MM.1S (cell line): ENCODE measurements around the gene SFMBT1.

Experiments used
- DNase-seq: peaks from one replicate; pipeline ENCODE4 v3.0.0-alpha.2; 2015
- H2AFZ ChIP-seq: fragments of 300-600 bp; sonication (generic); 2 replicates; pipeline ENCODE4 v1.6.0; 2016; ENCODE audit warnings: antibody characterized with exemption, low read length
- H3F3A ChIP-seq: fragments of 300-600 bp; sonication (generic); 2 replicates; pipeline ENCODE4 v1.6.1; 2016; ENCODE audit warnings: mild to moderate bottlenecking, antibody characterized with exemption, low read length, moderate library complexity, mixed read lengths; ENCODE audit not compliant: insufficient read depth
- H3K27ac ChIP-seq: fragments of 300-600 bp; sonication (generic); 2 replicates; pipeline ENCODE4 v1.5.1; 2016; ENCODE audit warnings: mild to moderate bottlenecking, low read length
- H3K27me3 ChIP-seq: fragments of 300-600 bp; sonication (generic); replicated peaks from 2 replicates; pipeline ENCODE4 v1.6.0; 2016; ENCODE audit warnings: low read length; ENCODE audit not compliant: insufficient read depth
- H3K36me3 ChIP-seq: fragments of 300-600 bp; sonication (generic); replicated peaks from 2 replicates; pipeline ENCODE4 v1.6.1; 2016; ENCODE audit warnings: mild to moderate bottlenecking, low read length, mixed read lengths; ENCODE audit not compliant: insufficient read depth
- H3K4me1 ChIP-seq: fragments of 300-600 bp; sonication (generic); 2 replicates; pipeline ENCODE4 v1.6.1; 2016; ENCODE audit warnings: low read length, mixed read lengths
- H3K4me2 ChIP-seq: fragments of 300-600 bp; sonication (generic); 2 replicates; pipeline ENCODE4 v1.6.0; 2016; ENCODE audit warnings: low read depth, low read length
- H3K4me3 ChIP-seq: fragments of 300-600 bp; sonication (generic); 2 replicates; pipeline ENCODE4 v1.5.1; 2016; ENCODE audit warnings: low read length, mixed read lengths
- H3K79me2 ChIP-seq: fragments of 300-600 bp; sonication (generic); 2 replicates; pipeline ENCODE4 v1.6.1; 2016; ENCODE audit warnings: mixed run types, low read length, mixed read lengths
- H3K9ac ChIP-seq: fragments of 300-600 bp; sonication (generic); 2 replicates; pipeline ENCODE4 v1.6.1; 2016; ENCODE audit warnings: low read length, mixed read lengths
- H3K9me2 ChIP-seq: fragments of 300-600 bp; sonication (generic); replicated peaks from 2 replicates; pipeline ENCODE4 v1.6.1; 2016; ENCODE audit warnings: mild to moderate bottlenecking, low read length, mixed read lengths; ENCODE audit not compliant: insufficient read depth
- H3K9me3 ChIP-seq: fragments of 300-600 bp; sonication (generic); replicated peaks from 2 replicates; pipeline ENCODE4 v1.6.1; 2016; ENCODE audit warnings: mild to moderate bottlenecking, low read length, mixed read lengths; ENCODE audit not compliant: insufficient read depth
- H4K20me1 ChIP-seq: fragments of 300-600 bp; sonication (generic); 2 replicates; pipeline ENCODE4 v1.6.1; 2016; ENCODE audit warnings: mild to moderate bottlenecking, low read length, moderate library complexity, mixed read lengths; ENCODE audit not compliant: insufficient read depth
- CTCF ChIP-seq: fragments of 300-600 bp; sonication (generic); IDR thresholded peaks from 2 replicates; pipeline ENCODE4 v1.5.1; 2016; ENCODE audit warnings: antibody characterized with exemption, low read length, mixed read lengths
- EZH2 ChIP-seq: fragments of 300-600 bp; sonication (generic); optimal IDR thresholded peaks from 2 replicates; pipeline ENCODE3; 2017; ENCODE audit warnings: low read depth, mild to moderate bottlenecking, antibody characterized with exemption, low read length, mixed read lengths
- EZH2phosphoT487 ChIP-seq: fragments of 300-600 bp; sonication (generic); IDR thresholded peaks from 2 replicates; pipeline ENCODE4 v1.6.1; 2018; ENCODE audit warnings: antibody characterized with exemption, low read length

The SFMBT1 gene

GRCh38 chr3:52891615-52892081, 154.2 kb downstream of the SFMBT1 start:
- no peak overlapping the region for H3K27ac ChIP-seq
- no peak for DNase-seq

GRCh38 chr3:52891164-52891563, 154.7 kb downstream of the SFMBT1 start:
- H3K4me2 ChIP-seq = no peak overlapping the region
- H3K79me2 ChIP-seq = peaks cover 16% of the 10 kb centered on the region
- H3K9me3 ChIP-seq = no peaks in the 10 kb centered on the region
- TF ChIP-seq CTCF (no peak), EZH2phosphoT487 (no peak), EZH2 (no peak)
- no peak overlapping the region for H3K4me3 ChIP-seq
- no peaks in the 10 kb centered on the region for H4K20me1 ChIP-seq
- H3F3A ChIP-seq = no peaks in the 10 kb centered on the region
- H3K9ac ChIP-seq = no peak overlapping the region
- 0 out of 2 replicates have a peak, but pooled peaks cover 3% of the 10 kb centered on the region for H3K4me1 ChIP-seq
- H2AFZ ChIP-seq = no peak overlapping the region
- H3K36me3 ChIP-seq = no peaks in the 10 kb centered on the region
- DNase-seq = no peak
- no peaks in the 10 kb centered on the region for H3K9me2 ChIP-seq
- H3K27ac ChIP-seq = no peak overlapping the region
- no peaks in the 10 kb centered on the region for H3K27me3 ChIP-seq

More at GRCh38 chr3:52891615-52892081, 154.2 kb downstream of the SFMBT1 start:
- Histone ChIP-seq H3K9me3 (no peaks in the 10 kb centered on the region), H3K9me2 (no peaks in the 10 kb centered on the region), H2AFZ (no peak overlapping the region), H3K4me3 (no peak overlapping the region), H3K27me3 (no peaks in the 10 kb centered on the region), H3K79me2 (peaks cover 20% of the 10 kb centered on the region), H3F3A (no peaks in the 10 kb centered on the region), H3K36me3 (no peaks in the 10 kb centered on the region), H3K4me2 (no peak overlapping the region), H4K20me1 (no peaks in the 10 kb centered on the region), H3K4me1 (0 out of 2 replicates have a peak, but pooled peaks cover 5% of the 10 kb centered on the region), H3K9ac (no peak overlapping the region)
- no peak for TF ChIP-seq EZH2phosphoT487
- no peak for TF ChIP-seq EZH2
- no peak for TF ChIP-seq CTCF

- Histone ChIP-seq H2AFZ (no peak overlapping the region), H4K20me1 (no peaks in the 10 kb centered on the region), H3K9ac (no peak overlapping the region), H3F3A (no peaks in the 10 kb centered on the region), H3K36me3 (no peaks in the 10 kb centered on the region), H3K27me3 (no peaks in the 10 kb centered on the region), H3K9me3 (no peaks in the 10 kb centered on the region), H3K4me3 (no peak overlapping the region), H3K4me2 (no peak overlapping the region), H3K9me2 (no peaks in the 10 kb centered on the region), H3K4me1 (no peaks in the 10 kb centered on the region), H3K79me2 (peaks cover 14% of the 10 kb centered on the region), H3K27ac (no peak overlapping the region)
- no peak for TF ChIP-seq EZH2phosphoT487
- no peak for DNase-seq
Measured at GRCh38 chr3:52890735-52891134, 155.1 kb downstream of the SFMBT1 start.

GRCh38 chr3:52889901-52890300, 156.0 kb downstream of the SFMBT1 start:
- H3K27me3 ChIP-seq = no peaks in the 10 kb centered on the region
- no peaks in the 10 kb centered on the region for H3K36me3 ChIP-seq
- no peak overlapping the region for H3K4me2 ChIP-seq
- peaks cover 10% of the 10 kb centered on the region for H3K79me2 ChIP-seq
- no peak overlapping the region for H2AFZ ChIP-seq
- no peak for DNase-seq
- H3K9me3 ChIP-seq = no peaks in the 10 kb centered on the region
- no peaks in the 10 kb centered on the region for H3K9me2 ChIP-seq
- no peaks in the 10 kb centered on the region for H4K20me1 ChIP-seq
- no peaks in the 10 kb centered on the region for H3K4me1 ChIP-seq
- no peak for TF ChIP-seq EZH2phosphoT487
- TF ChIP-seq EZH2 = no peak
- TF ChIP-seq CTCF = no peak
- H3F3A ChIP-seq = no peaks in the 10 kb centered on the region
- H3K4me3 ChIP-seq = no peak overlapping the region
- no peak overlapping the region for H3K9ac ChIP-seq
- H3K27ac ChIP-seq = no peak overlapping the region
